Right atrium auricular region (tissue), 2 donors: Measurements from ENCODE around the gene LAMP5. TPM values are rescaled to one million over a fixed set of nuclear protein-coding genes. Genes with fewer than 3 reads are reported as not detected.
A peak's percentile ranks its signal among the peaks of the same experiment; 100 is the strongest.

Source experiments
- DNase-seq: peaks from one replicate; pipeline ENCODE4 v3.0.0-alpha.2; 2019; ENCODE audit warnings: low spot score
- H3K27ac ChIP-seq, 2 donors: fragments of 200-600 bp; sonication (generic); 1 replicate in 1 of 2; 2 replicates in 1 of 2; pipeline ENCODE4 v1.5.1; 2016 to 2019
- H3K27me3 ChIP-seq, 2 donors: fragments of 200-600 bp; sonication (generic); one replicate each; pipeline versions ENCODE4 v1.5.1 to v1.6.0; 2017 to 2019
- H3K36me3 ChIP-seq: fragments of 200-600 bp; sonication (generic); one replicate; pipeline ENCODE4 v1.5.1; 2016
- H3K4me1 ChIP-seq, 2 donors: fragments of 200-600 bp; sonication (generic); one replicate each; pipeline versions ENCODE4 v1.5.1 to v1.6.0; 2017 to 2019
- H3K4me3 ChIP-seq, 2 donors: fragments of 200-600 bp; sonication (generic); 1 replicate in 1 of 2; 2 replicates in 1 of 2; pipeline ENCODE4 v1.5.1; 2017 to 2019; ENCODE audit warnings: mild to moderate bottlenecking in 1 of 2, moderate library complexity in 1 of 2
- H3K9me3 ChIP-seq, 2 donors: fragments of 200-600 bp; sonication (generic); one replicate each; pipeline ENCODE4 v1.5.1; 2019
- total RNA-seq, 2 donors: library from RNA; depleted of rRNA; stranded (reverse); fragments of >200 nt; gene quantifications; one replicate each; pipeline ENCODE4 v1.1.0, GENCODE V29; 2016
- TF ChIP-seq, protein P1 (sequence below), 2 donors: fragments of 200-600 bp; sonication (generic); IDR thresholded peaks; one replicate each; pipeline ENCODE4 v1.5.1; 2019; ENCODE audit warnings: antibody characterized with exemption in 2 of 2

Gene LAMP5
- total RNA-seq, 2 donors from 2014 or later: not detected

DNA sequence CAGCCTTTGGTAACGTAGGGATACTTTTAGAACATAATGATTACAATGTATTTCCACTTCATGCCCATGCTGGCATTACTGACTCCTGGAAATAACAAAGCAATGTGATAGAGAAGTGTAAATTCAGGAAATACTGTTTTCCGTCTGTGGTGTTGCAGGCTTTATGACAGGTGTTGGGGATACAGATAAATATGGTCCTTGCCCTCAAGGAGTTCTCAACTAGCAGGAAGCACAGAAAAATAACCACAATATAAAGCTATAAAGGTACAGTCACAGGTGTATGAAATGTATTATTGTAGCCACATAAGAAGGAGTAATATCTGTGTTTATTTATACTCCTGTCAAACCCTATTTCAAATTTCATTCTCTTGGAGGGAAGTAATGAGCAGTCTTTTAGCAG is 12.9 kb upstream of the LAMP5 start:
- Histone ChIP-seq H3K36me3 (no peaks in the 10 kb centered on the region), H3K4me1 (peaks cover 0 to 6% of the 10 kb centered on the region in 2 donors), H3K27ac (no peak overlapping the region), H3K27me3 (peaks cover 0 to under 1% of the 10 kb centered on the region in 2 donors), H3K9me3 (no peaks in the 10 kb centered on the region), H3K4me3 (no peak overlapping the region)
- DNase-seq: no peak
- TF ChIP-seq, protein P1, sequence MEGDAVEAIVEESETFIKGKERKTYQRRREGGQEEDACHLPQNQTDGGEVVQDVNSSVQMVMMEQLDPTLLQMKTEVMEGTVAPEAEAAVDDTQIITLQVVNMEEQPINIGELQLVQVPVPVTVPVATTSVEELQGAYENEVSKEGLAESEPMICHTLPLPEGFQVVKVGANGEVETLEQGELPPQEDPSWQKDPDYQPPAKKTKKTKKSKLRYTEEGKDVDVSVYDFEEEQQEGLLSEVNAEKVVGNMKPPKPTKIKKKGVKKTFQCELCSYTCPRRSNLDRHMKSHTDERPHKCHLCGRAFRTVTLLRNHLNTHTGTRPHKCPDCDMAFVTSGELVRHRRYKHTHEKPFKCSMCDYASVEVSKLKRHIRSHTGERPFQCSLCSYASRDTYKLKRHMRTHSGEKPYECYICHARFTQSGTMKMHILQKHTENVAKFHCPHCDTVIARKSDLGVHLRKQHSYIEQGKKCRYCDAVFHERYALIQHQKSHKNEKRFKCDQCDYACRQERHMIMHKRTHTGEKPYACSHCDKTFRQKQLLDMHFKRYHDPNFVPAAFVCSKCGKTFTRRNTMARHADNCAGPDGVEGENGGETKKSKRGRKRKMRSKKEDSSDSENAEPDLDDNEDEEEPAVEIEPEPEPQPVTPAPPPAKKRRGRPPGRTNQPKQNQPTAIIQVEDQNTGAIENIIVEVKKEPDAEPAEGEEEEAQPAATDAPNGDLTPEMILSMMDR (IDR thresholded peaks at IDR 0.05): no peak

DNA sequence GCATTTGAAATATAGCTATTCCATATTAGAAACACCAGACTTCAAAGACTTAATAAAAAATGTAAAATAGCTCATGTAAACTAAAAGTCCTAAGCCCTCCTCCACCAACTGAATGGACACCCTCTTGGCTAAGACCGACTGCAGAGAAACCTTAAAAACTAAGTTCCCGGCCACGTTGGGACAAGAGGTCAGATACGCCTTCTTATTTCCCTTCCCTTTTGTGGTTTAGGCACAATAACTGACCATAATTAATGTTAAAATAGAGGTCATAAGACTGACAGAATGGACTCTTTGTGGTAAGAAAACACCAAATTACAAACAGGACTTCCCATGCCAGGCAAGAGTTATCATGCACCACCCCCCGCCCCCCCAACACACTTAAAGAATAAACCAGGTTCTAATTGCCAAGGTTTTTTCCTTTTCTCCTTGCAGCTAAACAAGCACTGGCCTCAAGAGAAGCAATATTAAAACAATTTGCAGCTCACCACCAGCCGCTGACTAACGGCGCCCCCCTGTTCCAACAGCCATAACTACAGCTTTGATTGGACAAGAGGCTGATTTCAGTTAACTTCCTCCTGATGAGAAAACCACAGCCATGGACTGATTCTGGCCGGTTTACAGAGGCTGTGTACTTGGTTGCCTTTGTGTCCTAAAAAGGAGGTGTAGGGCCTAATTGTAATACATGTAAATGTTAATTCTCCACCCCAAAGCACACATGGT is 10.7 kb upstream of the LAMP5 start:
- DNase-seq: no peak
- no peak overlapping the region for H3K4me3 ChIP-seq
- H3K27ac ChIP-seq: no peak overlapping the region
- H3K9me3 ChIP-seq: no peaks in the 10 kb centered on the region
- TF ChIP-seq, protein P1 (IDR thresholded peaks at IDR 0.05): no peak
- H3K4me1 ChIP-seq: peaks cover 0 to 17% of the 10 kb centered on the region in 2 donors
- peaks cover 3 to 5% of the 10 kb centered on the region in 2 donors for H3K27me3 ChIP-seq
- no peaks in the 10 kb centered on the region for H3K36me3 ChIP-seq

DNA sequence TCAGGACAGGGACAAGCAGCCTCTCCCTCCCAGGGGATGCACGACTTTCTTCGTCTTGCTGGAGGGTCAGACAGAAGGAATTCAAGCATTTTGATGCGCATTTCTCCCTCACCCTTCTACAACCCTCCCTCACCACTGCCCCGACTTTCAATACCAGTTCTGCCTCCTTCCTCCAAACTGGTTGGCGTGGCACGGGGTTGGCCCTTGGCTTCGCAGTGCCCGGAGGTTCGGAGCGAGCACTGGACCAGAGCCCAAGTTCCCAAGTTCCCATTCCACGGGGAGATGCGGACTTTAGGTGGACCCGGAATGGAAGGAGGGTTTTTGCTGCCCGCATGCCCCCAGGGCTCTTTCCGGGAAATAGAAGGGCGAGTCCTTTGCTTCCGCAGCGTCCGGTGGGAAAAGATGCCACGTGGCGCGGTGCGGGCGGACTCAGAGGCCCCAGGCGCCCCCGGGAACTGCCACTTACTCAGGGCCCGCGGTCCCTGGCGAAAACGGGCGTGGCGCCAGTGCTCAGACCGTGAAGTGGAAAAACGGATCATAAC is 8.0 kb upstream of the LAMP5 start:
- no peak overlapping the region for H3K27ac ChIP-seq
- peaks cover 0 to 17% of the 10 kb centered on the region in 2 donors for H3K4me1 ChIP-seq
- TF ChIP-seq, protein P1 (IDR thresholded peaks at IDR 0.05): no peak
- H3K9me3 ChIP-seq: no peaks in the 10 kb centered on the region
- H3K4me3 ChIP-seq: peak overlapping the region in 1 of 2 donors; percentile 16
- peaks cover 3 to 5% of the 10 kb centered on the region in 2 donors for H3K27me3 ChIP-seq
- no peaks in the 10 kb centered on the region for H3K36me3 ChIP-seq
- no peak for DNase-seq

- no peak for DNase-seq
Measured at GRCh38 chr20:9506964-9507369, 7.4 kb upstream of the LAMP5 start.

GRCh38 chr20:9507544-9508239 is 6.7 kb upstream of the LAMP5 start:
- no peak for DNase-seq
- Histone ChIP-seq H3K4me3 (no peak overlapping the region), H3K9me3 (no peaks in the 10 kb centered on the region), H3K27ac (no peak overlapping the region), H3K36me3 (no peaks in the 10 kb centered on the region), H3K27me3 (peaks cover 3 to 5% of the 10 kb centered on the region in 2 donors), H3K4me1 (peaks cover 0 to 17% of the 10 kb centered on the region in 2 donors)
- TF ChIP-seq, protein P1 (IDR thresholded peaks at IDR 0.05): no peak

More at GRCh38 chr20:9506964-9507369, 7.4 kb upstream of the LAMP5 start:
- peak overlapping the region in 1 of 2 donors; percentile 16 for H3K4me3 ChIP-seq
- H3K27ac ChIP-seq: no peak overlapping the region
- H3K9me3 ChIP-seq: no peaks in the 10 kb centered on the region
- H3K36me3 ChIP-seq: no peaks in the 10 kb centered on the region
- TF ChIP-seq, protein P1 (IDR thresholded peaks at IDR 0.05): no peak
- peaks cover 0 to 17% of the 10 kb centered on the region in 2 donors for H3K4me1 ChIP-seq
- H3K27me3 ChIP-seq: peaks cover 3 to 5% of the 10 kb centered on the region in 2 donors
